ENCODE measurements around the gene ALK. TPM values are rescaled to one million over a fixed set of nuclear protein-coding genes. Genes with fewer than 3 reads are reported as not detected.

ALK gene
- total RNA-seq, 1 experiment from 2014 or later: 0.07 TPM

- POLR2A ChIA-PET: no interaction called here
- intact Hi-C loops (cut with micrococcal nuclease): no loop called here
- Mint-ChIP-seq H3K4me3 (ENCODE audit: unreplicated experiment) (no peak overlapping the region), H3K4me1 (ENCODE audit: insufficient read depth, unreplicated experiment) (peaks cover 25% of the 10 kb centered on the region), H3K27me3 (ENCODE audit: insufficient read depth, unreplicated experiment) (no peaks in the 10 kb centered on the region), H3K9me3 (ENCODE audit: unreplicated experiment) (no peaks in the 10 kb centered on the region), H3K36me3 (ENCODE audit: insufficient read depth, unreplicated experiment) (no peaks in the 10 kb centered on the region), H3K27ac (ENCODE audit: low read depth, unreplicated experiment) (no peak overlapping the region)
- TF ChIP-seq, protein P1, sequence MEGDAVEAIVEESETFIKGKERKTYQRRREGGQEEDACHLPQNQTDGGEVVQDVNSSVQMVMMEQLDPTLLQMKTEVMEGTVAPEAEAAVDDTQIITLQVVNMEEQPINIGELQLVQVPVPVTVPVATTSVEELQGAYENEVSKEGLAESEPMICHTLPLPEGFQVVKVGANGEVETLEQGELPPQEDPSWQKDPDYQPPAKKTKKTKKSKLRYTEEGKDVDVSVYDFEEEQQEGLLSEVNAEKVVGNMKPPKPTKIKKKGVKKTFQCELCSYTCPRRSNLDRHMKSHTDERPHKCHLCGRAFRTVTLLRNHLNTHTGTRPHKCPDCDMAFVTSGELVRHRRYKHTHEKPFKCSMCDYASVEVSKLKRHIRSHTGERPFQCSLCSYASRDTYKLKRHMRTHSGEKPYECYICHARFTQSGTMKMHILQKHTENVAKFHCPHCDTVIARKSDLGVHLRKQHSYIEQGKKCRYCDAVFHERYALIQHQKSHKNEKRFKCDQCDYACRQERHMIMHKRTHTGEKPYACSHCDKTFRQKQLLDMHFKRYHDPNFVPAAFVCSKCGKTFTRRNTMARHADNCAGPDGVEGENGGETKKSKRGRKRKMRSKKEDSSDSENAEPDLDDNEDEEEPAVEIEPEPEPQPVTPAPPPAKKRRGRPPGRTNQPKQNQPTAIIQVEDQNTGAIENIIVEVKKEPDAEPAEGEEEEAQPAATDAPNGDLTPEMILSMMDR (IDR thresholded peaks at IDR 0.05; ENCODE audit: unreplicated experiment): no peak
- CTCF ChIA-PET: no interaction called here
- DNase-seq (ENCODE audit: unreplicated experiment): no peak
- no TSS peak for BruUV-seq (replicated peaks)
Observed at GRCh38 chr2:29270701-29271121, 650.7 kb downstream of the ALK start.

DNA sequence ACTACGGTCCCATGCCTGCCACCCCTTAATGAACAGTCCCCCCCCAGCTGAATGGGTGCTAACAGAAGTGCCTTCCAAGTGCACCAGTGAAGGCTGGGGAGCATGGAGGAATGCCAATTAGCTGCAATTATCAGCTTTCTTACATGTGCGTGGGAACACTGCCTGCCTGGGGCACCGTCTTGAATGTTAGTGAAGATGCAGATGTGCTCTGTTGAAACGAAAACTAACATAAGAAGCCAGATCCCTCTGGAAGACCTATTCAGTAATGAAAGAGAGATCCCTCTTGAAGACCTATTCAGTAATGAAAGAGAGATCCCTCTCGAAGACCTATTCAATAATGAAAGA lies 651.6 kb downstream of the ALK start:
- TF ChIP-seq, protein P1 (IDR thresholded peaks at IDR 0.05; ENCODE audit: unreplicated experiment): no peak
- Mint-ChIP-seq H3K27me3 (ENCODE audit: insufficient read depth, unreplicated experiment) (no peaks in the 10 kb centered on the region), H3K4me1 (ENCODE audit: insufficient read depth, unreplicated experiment) (peaks cover 25% of the 10 kb centered on the region), H3K27ac (ENCODE audit: low read depth, unreplicated experiment) (no peak overlapping the region), H3K36me3 (ENCODE audit: insufficient read depth, unreplicated experiment) (no peaks in the 10 kb centered on the region), H3K9me3 (ENCODE audit: unreplicated experiment) (no peaks in the 10 kb centered on the region), H3K4me3 (ENCODE audit: unreplicated experiment) (no peak overlapping the region)
- intact Hi-C loops (cut with micrococcal nuclease): no loop called here
- DNase-seq (ENCODE audit: unreplicated experiment): no peak
- POLR2A ChIA-PET: no interaction called here
- CTCF ChIA-PET: no interaction called here
- no TSS peak for BruUV-seq (replicated peaks)

GRCh38 chr2:29269095-29269764 lies 652.2 kb downstream of the ALK start:
- DNase-seq (ENCODE audit: unreplicated experiment): no peak
- intact Hi-C loops (cut with micrococcal nuclease): no loop called here
- H3K27me3 Mint-ChIP-seq (ENCODE audit: insufficient read depth, unreplicated experiment): no peaks in the 10 kb centered on the region
- POLR2A ChIA-PET: interaction anchor here (0.6 kb wide), 1 partner anchor 26 kb away, joined by 3 read pairs; no protein-coding TSS in a partner anchor
- H3K36me3 Mint-ChIP-seq (ENCODE audit: insufficient read depth, unreplicated experiment): no peaks in the 10 kb centered on the region
- H3K4me3 Mint-ChIP-seq (ENCODE audit: unreplicated experiment): no peak overlapping the region
- CTCF ChIA-PET: interaction anchor here (0.9 kb wide), 1 partner anchor 42 kb away, joined by 3 read pairs; no protein-coding TSS in a partner anchor
- H3K9me3 Mint-ChIP-seq (ENCODE audit: unreplicated experiment): no peaks in the 10 kb centered on the region
- H3K27ac Mint-ChIP-seq (ENCODE audit: low read depth, unreplicated experiment): no peak overlapping the region
- no TSS peak for BruUV-seq (replicated peaks)
- H3K4me1 Mint-ChIP-seq (ENCODE audit: insufficient read depth, unreplicated experiment): peaks cover 20% of the 10 kb centered on the region
- TF ChIP-seq, protein P1 (IDR thresholded peaks at IDR 0.05; ENCODE audit: unreplicated experiment): no peak

- TF ChIP-seq, protein P1 (IDR thresholded peaks at IDR 0.05; ENCODE audit: unreplicated experiment): no peak
- Mint-ChIP-seq H3K4me3 (ENCODE audit: unreplicated experiment) (no peak overlapping the region), H3K27me3 (ENCODE audit: insufficient read depth, unreplicated experiment) (no peaks in the 10 kb centered on the region), H3K36me3 (ENCODE audit: insufficient read depth, unreplicated experiment) (no peaks in the 10 kb centered on the region), H3K4me1 (ENCODE audit: insufficient read depth, unreplicated experiment) (peaks cover 6% of the 10 kb centered on the region), H3K9me3 (ENCODE audit: unreplicated experiment) (no peaks in the 10 kb centered on the region), H3K27ac (ENCODE audit: low read depth, unreplicated experiment) (peak overlapping the region; percentile 41)
- ChIA-PET POLR2A (no interaction called here), CTCF (interaction anchor here (0.7 to 0.8 kb wide), 3 partner anchors 16 to 286 kb away, joined by 3 to 5 read pairs (median 3); no protein-coding TSS in a partner anchor)
- DNase-seq (ENCODE audit: unreplicated experiment): no peak
- intact Hi-C loops (cut with micrococcal nuclease): no loop called here
- BruUV-seq (replicated peaks): no TSS peak
Observed at GRCh38 chr2:29267720-29268119, 653.7 kb downstream of the ALK start.

All from MCF 10A (cell line).